ENCODE measurements around the gene BEST3. TPM values are rescaled to one million over a fixed set of nuclear protein-coding genes. Genes with fewer than 3 reads are reported as not detected.

The BEST3 gene
- total and polyA plus RNA-seq, 2 donors (not counting 1 experiment from before 2014, with no cell fraction given) = not detected

DNA sequence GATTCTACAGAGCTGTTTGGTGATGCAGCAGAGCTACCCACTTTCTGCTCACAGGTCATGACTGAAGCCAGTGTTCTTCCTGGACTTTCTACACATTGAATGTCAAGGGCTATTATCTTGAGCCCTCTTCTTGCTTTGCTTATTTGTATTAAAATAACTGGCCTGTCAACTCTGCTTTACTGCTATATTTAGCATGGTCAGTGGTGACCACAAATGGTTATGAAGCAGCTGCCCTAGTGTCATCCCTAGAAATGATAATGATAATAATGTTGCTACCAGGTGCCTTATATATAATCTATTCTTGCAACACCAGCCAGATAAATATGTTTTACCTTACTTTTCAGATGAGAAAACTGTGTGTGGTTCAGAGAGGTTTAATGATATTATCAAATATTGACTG lies 85.8 kb downstream of the BEST3 start:
- no peaks in the 10 kb centered on the region for H3K27me3 ChIP-seq (replicated peaks in 1 of 4; ENCODE audit: control extremely low read depth in 1 of 4, control insufficient read depth in 3 of 4, insufficient read depth in 4 of 4, low read length in 3 of 4)
- DNase-seq (no peak), ATAC-seq (ENCODE audit: low read depth) (no peak)
- H3K9me3 ChIP-seq (ENCODE audit: control extremely low read depth in 1 of 3, control insufficient read depth in 2 of 3, insufficient read depth in 1 of 3, low read length in 2 of 3) = no peaks in the 10 kb centered on the region
- H3K4me3 Mint-ChIP-seq = no peak overlapping the region
- H3K36me3 ChIP-seq (replicated peaks in 1 of 2; ENCODE audit: control extremely low read depth in 1 of 2, control insufficient read depth in 1 of 2, extremely low read depth in 1 of 2, insufficient read depth in 2 of 2, low read length in 1 of 2) = no peaks in the 10 kb centered on the region
- no peak overlapping the region for H3K27ac ChIP-seq (ENCODE audit: low read length in 2 of 2)
- TF ChIP-seq EZH2 (IDR thresholded peaks at IDR 0.05; ENCODE audit: borderline replicate concordance, insufficient read depth, low read depth, low read length, poor library complexity, severe bottlenecking) = no peak
- TF ChIP-seq, protein P1, sequence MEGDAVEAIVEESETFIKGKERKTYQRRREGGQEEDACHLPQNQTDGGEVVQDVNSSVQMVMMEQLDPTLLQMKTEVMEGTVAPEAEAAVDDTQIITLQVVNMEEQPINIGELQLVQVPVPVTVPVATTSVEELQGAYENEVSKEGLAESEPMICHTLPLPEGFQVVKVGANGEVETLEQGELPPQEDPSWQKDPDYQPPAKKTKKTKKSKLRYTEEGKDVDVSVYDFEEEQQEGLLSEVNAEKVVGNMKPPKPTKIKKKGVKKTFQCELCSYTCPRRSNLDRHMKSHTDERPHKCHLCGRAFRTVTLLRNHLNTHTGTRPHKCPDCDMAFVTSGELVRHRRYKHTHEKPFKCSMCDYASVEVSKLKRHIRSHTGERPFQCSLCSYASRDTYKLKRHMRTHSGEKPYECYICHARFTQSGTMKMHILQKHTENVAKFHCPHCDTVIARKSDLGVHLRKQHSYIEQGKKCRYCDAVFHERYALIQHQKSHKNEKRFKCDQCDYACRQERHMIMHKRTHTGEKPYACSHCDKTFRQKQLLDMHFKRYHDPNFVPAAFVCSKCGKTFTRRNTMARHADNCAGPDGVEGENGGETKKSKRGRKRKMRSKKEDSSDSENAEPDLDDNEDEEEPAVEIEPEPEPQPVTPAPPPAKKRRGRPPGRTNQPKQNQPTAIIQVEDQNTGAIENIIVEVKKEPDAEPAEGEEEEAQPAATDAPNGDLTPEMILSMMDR (IDR thresholded peaks at IDR 0.05) = no peak
- H3K4me3 ChIP-seq (ENCODE audit: control extremely low read depth in 1 of 5, extremely low read depth in 1 of 5, insufficient read depth in 1 of 5, low read depth in 2 of 5, low read length in 4 of 5) = no peak overlapping the region
- CTCF ChIA-PET = no interaction called here
- H3K9ac ChIP-seq (ENCODE audit: low read length) = no peak overlapping the region
- H3K27me3 Mint-ChIP-seq = peaks cover 12% of the 10 kb centered on the region
- H3K9me3 Mint-ChIP-seq (ENCODE audit: insufficient read depth) = no peaks in the 10 kb centered on the region
- no peaks in the 10 kb centered on the region for H3K79me2 ChIP-seq (ENCODE audit: control insufficient read depth, insufficient read depth, low read length)
- intact Hi-C loops (cut with micrococcal nuclease) = no loop called here
- no peak overlapping the region for H3K4me2 ChIP-seq (replicated peaks; ENCODE audit: low read depth, low read length, poor library complexity, severe bottlenecking)
- no peaks in the 10 kb centered on the region for H3K4me1 Mint-ChIP-seq
- H3K4me1 ChIP-seq (ENCODE audit: control insufficient read depth in 2 of 2, insufficient read depth in 2 of 2, low read length in 2 of 2) = no peaks in the 10 kb centered on the region
- no peak overlapping the region for H3K27ac Mint-ChIP-seq
- POLR2A ChIA-PET = no interaction called here
- no peak overlapping the region for H2AFZ ChIP-seq (ENCODE audit: insufficient read depth, low read depth, low read length, poor library complexity, severe bottlenecking)
- H4K20me1 ChIP-seq (ENCODE audit: control insufficient read depth, insufficient read depth, low read length, poor library complexity, severe bottlenecking) = no peaks in the 10 kb centered on the region

GRCh38 chr12:69610729-69611128 lies 88.4 kb downstream of the BEST3 start, which contains the start of gene LRRC10:
Gene LRRC10, minus strand, starts transcription at chr12:69610907. Its CDS starts 69 bp downstream, at chr12:69610838.
- H4K20me1 ChIP-seq (ENCODE audit: control insufficient read depth, insufficient read depth, low read length, poor library complexity, severe bottlenecking) = no peaks in the 10 kb centered on the region
- intact Hi-C loops (cut with micrococcal nuclease) = no loop called here
- no peak within 1 kb of the TSS for H3K27ac ChIP-seq (ENCODE audit: low read length in 2 of 2)
- no peak within 1 kb of the TSS for H3K4me2 ChIP-seq (replicated peaks; ENCODE audit: low read depth, low read length, poor library complexity, severe bottlenecking)
- no peak for ATAC-seq (ENCODE audit: low read depth)
- no peaks in the 10 kb centered on the region for H3K9me3 ChIP-seq (ENCODE audit: control extremely low read depth in 1 of 3, control insufficient read depth in 2 of 3, insufficient read depth in 1 of 3, low read length in 2 of 3)
- no peak for DNase-seq
- H3K79me2 ChIP-seq (ENCODE audit: control insufficient read depth, insufficient read depth, low read length) = no peaks in the 10 kb centered on the region
- 97% methylated on average over 11 of the region's 11 CpGs for WGBS (ENCODE audit: insufficient coverage)
- TF ChIP-seq, protein P1 (IDR thresholded peaks at IDR 0.05) = no peak
- no peak for TF ChIP-seq EZH2 (IDR thresholded peaks at IDR 0.05; ENCODE audit: borderline replicate concordance, insufficient read depth, low read depth, low read length, poor library complexity, severe bottlenecking)
- H3K4me1 ChIP-seq (ENCODE audit: control insufficient read depth in 2 of 2, insufficient read depth in 2 of 2, low read length in 2 of 2) = no peaks in the 10 kb centered on the region
- H3K27me3 ChIP-seq (replicated peaks in 1 of 4; ENCODE audit: control extremely low read depth in 1 of 4, control insufficient read depth in 3 of 4, insufficient read depth in 4 of 4, low read length in 3 of 4) = no peaks in the 10 kb centered on the region
- Mint-ChIP-seq H3K4me1 (no peaks in the 10 kb centered on the region), H3K4me3 (no peak within 1 kb of the TSS), H3K27ac (no peak within 1 kb of the TSS), H3K27me3 (peaks cover 4% of the 10 kb centered on the region), H3K9me3 (ENCODE audit: insufficient read depth) (no peaks in the 10 kb centered on the region)
- no peak within 1 kb of the TSS for H3K4me3 ChIP-seq (ENCODE audit: control extremely low read depth in 1 of 5, extremely low read depth in 1 of 5, insufficient read depth in 1 of 5, low read depth in 2 of 5, low read length in 4 of 5)
- ChIA-PET CTCF (interaction anchor here (0.6 to 0.7 kb wide), 2 partner anchors 254 to 271 kb away, joined by 4 to 6 read pairs; no protein-coding TSS in a partner anchor), POLR2A (interaction anchor here (0.6 kb wide), 1 partner anchor 454 kb away, joined by 3 read pairs; no protein-coding TSS in a partner anchor)
- no peak within 1 kb of the TSS for H3K9ac ChIP-seq (ENCODE audit: low read length)
- H3K36me3 ChIP-seq (replicated peaks in 1 of 2; ENCODE audit: control extremely low read depth in 1 of 2, control insufficient read depth in 1 of 2, extremely low read depth in 1 of 2, insufficient read depth in 2 of 2, low read length in 1 of 2) = no peaks in the 10 kb centered on the region
- no peak within 1 kb of the TSS for H2AFZ ChIP-seq (ENCODE audit: insufficient read depth, low read depth, low read length, poor library complexity, severe bottlenecking)
